Suprapubic skin (tissue), 4 donors: ENCODE data around the gene POLE. TPM values are rescaled to one million over a fixed set of nuclear protein-coding genes. Genes with fewer than 3 reads are reported as not detected.

ENCODE experiments used
- DNase-seq, 2 donors: peaks; one replicate each; pipeline ENCODE4 v3.0.0-alpha.2; 2019; ENCODE audit warnings: low spot score in 2 of 2
- H3K27ac ChIP-seq: fragments of 200-600 bp; sonication (generic); one replicate; pipeline ENCODE4 v1.5.1; 2019
- H3K27me3 ChIP-seq: fragments of 200-600 bp; sonication (generic); one replicate; pipeline ENCODE4 v1.5.1; 2019
- H3K36me3 ChIP-seq: fragments of 200-600 bp; sonication (generic); one replicate; pipeline ENCODE4 v1.5.1; 2019
- H3K4me1 ChIP-seq: fragments of 200-600 bp; sonication (generic); one replicate; pipeline ENCODE4 v1.5.1; 2019
- H3K4me3 ChIP-seq: fragments of 200-600 bp; sonication (generic); one replicate; pipeline ENCODE4 v1.5.1; 2019; ENCODE audit warnings: mild to moderate bottlenecking
- H3K9me3 ChIP-seq: fragments of 200-600 bp; sonication (generic); one replicate; pipeline ENCODE4 v1.5.1; 2019
- CTCF ChIP-seq, 2 donors: fragments of 200-600 bp in 1 of 2; fragments of 450-650 bp in 1 of 2; sonication (generic) in 1 of 2; IDR thresholded peaks; one replicate each; pipeline ENCODE4 v1.5.1; 2016 to 2019; ENCODE audit warnings: antibody characterized with exemption in 2 of 2, mild to moderate bottlenecking in 1 of 2, moderate library complexity in 1 of 2
- EP300 ChIP-seq: sonication (generic); formaldehyde crosslinking; IDR thresholded peaks from one replicate; pipeline ENCODE4 v1.6.1; 2017; ENCODE audit warnings: antibody characterized with exemption
- POLR2A ChIP-seq, 2 donors: fragments of 450-650 bp; IDR thresholded peaks; one replicate each; pipeline ENCODE4 v1.6.1; 2017; ENCODE audit warnings: antibody characterized with exemption in 2 of 2, mild to moderate bottlenecking in 2 of 2, moderate library complexity in 2 of 2
- POLR2AphosphoS5 ChIP-seq, 3 donors: sonication (generic); formaldehyde crosslinking; IDR thresholded peaks; one replicate each; pipeline ENCODE4 v1.6.1; 2017; ENCODE audit warnings: antibody characterized with exemption in 3 of 3
- WGBS: methylation state at CpG from one replicate; pipeline ENCODE4 v1.1.5; 2018; 5-methylcytosine and 5-hydroxymethylcytosine counted together
- total RNA-seq, 4 donors: library from RNA; depleted of rRNA; stranded (reverse); fragments of >200 nt; gene quantifications; one replicate each; pipeline ENCODE4 v1.1.0, GENCODE V29; 2016

POLE gene
- total RNA-seq, 4 donors from 2014 or later = 34.1 to 130 (median 43.3) TPM

- no peaks in the 10 kb centered on the region for H3K27me3 ChIP-seq
- TF ChIP-seq POLR2AphosphoS5 (IDR thresholded peaks at IDR 0.05) (no peak), POLR2A (IDR thresholded peaks at IDR 0.05) (no peak), CTCF (IDR thresholded peaks at IDR 0.05) (no peak), EP300 (no peak)
- H3K4me3 ChIP-seq = no peak overlapping the region
- no peak overlapping the region for H3K27ac ChIP-seq
- no peaks in the 10 kb centered on the region for H3K9me3 ChIP-seq
- no peak for DNase-seq
- WGBS = 87% methylated on average over 8 of the region's 9 CpGs
- no peaks in the 10 kb centered on the region for H3K4me1 ChIP-seq
- peaks cover 82% of the 10 kb centered on the region for H3K36me3 ChIP-seq
Measured at GRCh38 chr12:132651444-132652100, 35.6 kb downstream of the POLE start.

- peaks cover 70% of the 10 kb centered on the region for H3K36me3 ChIP-seq
- WGBS = 92% methylated on average over 14 of the region's 27 CpGs
- DNase-seq = no peak
- H3K27me3 ChIP-seq = no peaks in the 10 kb centered on the region
- TF ChIP-seq EP300 = no peak
- no peaks in the 10 kb centered on the region for H3K4me1 ChIP-seq
- H3K4me3 ChIP-seq = no peak overlapping the region
- no peaks in the 10 kb centered on the region for H3K9me3 ChIP-seq
- H3K27ac ChIP-seq = no peak overlapping the region
Measured at GRCh38 chr12:132649226-132649945, 37.8 kb downstream of the POLE start.

- no peaks in the 10 kb centered on the region for H3K9me3 ChIP-seq
- TF ChIP-seq EP300 (no peak), CTCF (IDR thresholded peaks at IDR 0.05) (no peak), POLR2AphosphoS5 (IDR thresholded peaks at IDR 0.05) (no peak), POLR2A (IDR thresholded peaks at IDR 0.05) (no peak)
- H3K27me3 ChIP-seq = no peaks in the 10 kb centered on the region
- peaks cover 67% of the 10 kb centered on the region for H3K36me3 ChIP-seq
- WGBS = 92% methylated on average over 12 of the region's 24 CpGs
- DNase-seq = no peak
- no peak overlapping the region for H3K27ac ChIP-seq
- no peak overlapping the region for H3K4me3 ChIP-seq
- H3K4me1 ChIP-seq = no peaks in the 10 kb centered on the region
Measured at GRCh38 chr12:132648616-132649225, 38.4 kb downstream of the POLE start.

- no peaks in the 10 kb centered on the region for H3K9me3 ChIP-seq
- WGBS = 95% methylated on average over 10 of the region's 10 CpGs
- no peak overlapping the region for H3K27ac ChIP-seq
- no peaks in the 10 kb centered on the region for H3K27me3 ChIP-seq
- H3K36me3 ChIP-seq = peaks cover 67% of the 10 kb centered on the region
- no peak for TF ChIP-seq EP300
- no peak for TF ChIP-seq CTCF (IDR thresholded peaks at IDR 0.05)
- no peak for TF ChIP-seq POLR2AphosphoS5 (IDR thresholded peaks at IDR 0.05)
- TF ChIP-seq POLR2A (IDR thresholded peaks at IDR 0.05) = no peak
- no peaks in the 10 kb centered on the region for H3K4me1 ChIP-seq
- DNase-seq = no peak
- H3K4me3 ChIP-seq = no peak overlapping the region
Measured at GRCh38 chr12:132647858-132648257, 39.3 kb downstream of the POLE start.

- Histone ChIP-seq H3K9me3 (no peaks in the 10 kb centered on the region), H3K4me3 (no peak overlapping the region), H3K27ac (no peak overlapping the region), H3K4me1 (no peaks in the 10 kb centered on the region), H3K36me3 (peaks cover 76% of the 10 kb centered on the region), H3K27me3 (no peaks in the 10 kb centered on the region)
- no peak for DNase-seq
- TF ChIP-seq EP300 = no peak
- no peak for TF ChIP-seq CTCF (IDR thresholded peaks at IDR 0.05)
- TF ChIP-seq POLR2A (IDR thresholded peaks at IDR 0.05) = no peak
- 95% methylated on average over 7 of the region's 7 CpGs for WGBS
Measured at GRCh38 chr12:132646850-132647249, 40.3 kb downstream of the POLE start.
